EH (cell line): ENCODE results near the gene SLC15A2.

Source experiments
- DNase-seq: peaks from one replicate; pipeline ENCODE4 v3.0.0-alpha.2; 2015; ENCODE audit warnings: low read depth

Gene SLC15A2

GRCh38 chr3:121985846-121986245 is 91.6 kb downstream of the SLC15A2 start:
- DNase-seq = no peak

- DNase-seq = no peak
Observed at GRCh38 chr3:121988146-121988545, 93.9 kb downstream of the SLC15A2 start.

GRCh38 chr3:121989943-121990342 is 95.7 kb downstream of the SLC15A2 start:
- no peak for DNase-seq

- no peak for DNase-seq
Observed at GRCh38 chr3:121992601-121993560, 98.7 kb downstream of the SLC15A2 start.
